PFSK-1 (cell line): ENCODE measurements around the gene ARHGEF37.

Experiments used
- FOXP2 ChIP-seq: optimal IDR thresholded peaks from 2 replicates; pipeline ENCODE3; 2011; ENCODE audit warnings: borderline replicate concordance, control low read depth, inconsistent platforms; ENCODE audit not compliant: insufficient read depth; ENCODE audit errors: extremely low read length, extremely low read depth
- POLR2AphosphoS5 ChIP-seq: IDR thresholded peaks from 2 replicates; pipeline ENCODE4 v1.6.1; 2012; ENCODE audit warnings: low read depth, mild to moderate bottlenecking, control low read depth, low read length, moderate library complexity
- REST ChIP-seq, 2 experiments: IDR thresholded peaks; 2 replicates each; pipeline versions ENCODE4 v1.6.1 to v1.8.0; 2011 to 2012; ENCODE audit warnings: low read depth in 2 of 2, low read length in 2 of 2, control low read depth in 1 of 2, inconsistent platforms in 1 of 2, mild to moderate bottlenecking in 1 of 2, moderate library complexity in 1 of 2; ENCODE audit not compliant: insufficient read depth in 1 of 2
- SIN3A ChIP-seq: IDR thresholded peaks from 2 replicates; pipeline ENCODE4 v1.6.1; 2012; ENCODE audit warnings: mild to moderate bottlenecking, low read length, moderate library complexity, borderline replicate concordance; ENCODE audit not compliant: insufficient read depth
- TAF1 ChIP-seq: IDR thresholded peaks from 2 replicates; pipeline ENCODE4 v1.6.1; 2012; ENCODE audit warnings: low read length, control low read depth, borderline replicate concordance; ENCODE audit not compliant: insufficient read depth

Gene ARHGEF37

GRCh38 chr5:149541893-149542292 lies 39.4 kb upstream of the ARHGEF37 start:
- no peak for TF ChIP-seq FOXP2
- TF ChIP-seq TAF1, result no peak
- TF ChIP-seq SIN3A, result no peak
- no peak for TF ChIP-seq POLR2AphosphoS5
- TF ChIP-seq REST (IDR thresholded peaks at IDR 0.05; ENCODE audit: insufficient read depth in 1 of 2, low read depth in 2 of 2, low read length in 2 of 2), result no peak

- no peak for TF ChIP-seq TAF1
- no peak for TF ChIP-seq FOXP2
- TF ChIP-seq SIN3A, result no peak
- no peak for TF ChIP-seq REST (IDR thresholded peaks at IDR 0.05; ENCODE audit: insufficient read depth in 1 of 2, low read depth in 2 of 2, low read length in 2 of 2)
- no peak for TF ChIP-seq POLR2AphosphoS5
Observed at GRCh38 chr5:149543361-149544027, 37.8 kb upstream of the ARHGEF37 start.

GRCh38 chr5:149544028-149544420 lies 37.3 kb upstream of the ARHGEF37 start:
- TF ChIP-seq REST (IDR thresholded peaks at IDR 0.05; ENCODE audit: insufficient read depth in 1 of 2, low read depth in 2 of 2, low read length in 2 of 2) (no peak), POLR2AphosphoS5 (no peak), SIN3A (no peak), FOXP2 (no peak), TAF1 (no peak)

GRCh38 chr5:149545327-149545726 lies 36.0 kb upstream of the ARHGEF37 start:
- TF ChIP-seq REST (IDR thresholded peaks at IDR 0.05; ENCODE audit: insufficient read depth in 1 of 2, low read depth in 2 of 2, low read length in 2 of 2) (no peak), TAF1 (no peak), FOXP2 (no peak), POLR2AphosphoS5 (no peak), SIN3A (no peak)
